Stimulated activated CD8-positive, alpha-beta memory T cell treated with anti-CD3 and anti-CD28 coated beads, Interleukin-12 subunit alpha, Interleukin-12 subunit beta, amount 100 ng/mL, for 24 hours (primary cell): ENCODE measurements around the gene IST1.

Experiments used
- DNase-seq: peaks from one replicate; pipeline ENCODE4 v3.0.0-alpha.2; 2020; ENCODE audit errors: extremely low read depth

The IST1 gene

GRCh38 chr16:71965223-71965622 lies 69.9 kb downstream of the IST1 start:
- no peak for DNase-seq

- DNase-seq: no peak
Measured at GRCh38 chr16:71966932-71967331, 71.6 kb downstream of the IST1 start.

- DNase-seq: no peak
Measured at GRCh38 chr16:71969353-71969752, 74.0 kb downstream of the IST1 start.

GRCh38 chr16:71971571-71971970 lies 76.2 kb downstream of the IST1 start:
- DNase-seq: no peak

- no peak for DNase-seq
Measured at GRCh38 chr16:71972356-71972755, 77.0 kb downstream of the IST1 start.

GRCh38 chr16:71973001-71973400 lies 77.7 kb downstream of the IST1 start:
- no peak for DNase-seq

GRCh38 chr16:71974068-71974818 lies 78.9 kb downstream of the IST1 start:
- no peak for DNase-seq
